T-helper 1 cell treated with Interleukin-12 subunit alpha and Interleukin-12 subunit beta and Interleukin-4 antibody, amounts not matched to agents 30 μg/mL and 1 μg/mL, for 36 hours (primary cell): Measurements from ENCODE around the gene CKLF.
A peak's percentile ranks its signal among the peaks of the same experiment; 100 is the strongest.

ENCODE experiments used
- H3K27ac Mint-ChIP-seq: one replicate; pipeline ENCODE4 v1.8.0; 2021; ENCODE audit warnings: mild to moderate bottlenecking, mixed read lengths
- H3K27me3 Mint-ChIP-seq: one replicate; pipeline ENCODE4 v1.8.0; 2021; ENCODE audit warnings: low read depth, mixed read lengths
- H3K36me3 Mint-ChIP-seq: one replicate; pipeline ENCODE4 v1.8.0; 2021; ENCODE audit warnings: low read depth, mixed read lengths
- H3K4me1 Mint-ChIP-seq: one replicate; pipeline ENCODE4 v1.8.0; 2021; ENCODE audit warnings: low read depth, mixed read lengths
- H3K4me3 Mint-ChIP-seq: one replicate; pipeline ENCODE4 v1.8.0; 2021; ENCODE audit warnings: mild to moderate bottlenecking, moderate library complexity, mixed read lengths
- H3K9me3 Mint-ChIP-seq: one replicate; pipeline ENCODE4 v1.8.0; 2021; ENCODE audit warnings: mixed read lengths

Gene CKLF

DNA sequence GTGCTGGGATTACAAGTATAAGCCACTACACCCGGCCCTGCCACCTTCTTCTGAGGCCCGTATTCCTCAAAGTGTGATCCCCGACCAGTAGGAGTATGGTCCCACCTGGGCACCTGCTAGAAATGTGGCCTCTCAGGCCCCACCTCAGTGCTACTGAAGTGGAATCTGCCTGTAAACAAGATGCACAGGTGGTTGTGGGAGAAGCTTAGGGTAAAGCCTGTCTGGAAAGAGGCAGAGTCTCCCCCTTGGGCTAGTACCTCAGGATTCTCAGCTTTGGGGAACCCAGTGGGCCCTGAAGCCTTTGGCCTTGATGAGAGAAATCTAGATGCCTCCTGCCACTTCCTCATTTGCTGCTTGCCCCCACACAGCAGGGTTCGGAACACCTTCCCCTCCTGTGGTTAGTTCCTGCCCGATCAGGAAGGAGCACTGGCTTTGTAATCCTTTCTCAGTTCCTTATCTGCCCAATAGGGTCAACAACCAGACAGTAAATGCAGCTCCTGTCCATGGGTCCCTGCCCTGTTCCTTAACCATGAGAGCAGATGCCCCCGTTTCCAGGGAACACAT lies 27.7 kb upstream of the CKLF start:
- Mint-ChIP-seq H3K27ac (peak overlapping the region; percentile 97), H3K4me3 (peak overlapping the region; percentile 64), H3K4me1 (peaks cover 75% of the 10 kb centered on the region), H3K27me3 (no peaks in the 10 kb centered on the region), H3K9me3 (no peaks in the 10 kb centered on the region), H3K36me3 (peaks cover 29% of the 10 kb centered on the region)

DNA sequence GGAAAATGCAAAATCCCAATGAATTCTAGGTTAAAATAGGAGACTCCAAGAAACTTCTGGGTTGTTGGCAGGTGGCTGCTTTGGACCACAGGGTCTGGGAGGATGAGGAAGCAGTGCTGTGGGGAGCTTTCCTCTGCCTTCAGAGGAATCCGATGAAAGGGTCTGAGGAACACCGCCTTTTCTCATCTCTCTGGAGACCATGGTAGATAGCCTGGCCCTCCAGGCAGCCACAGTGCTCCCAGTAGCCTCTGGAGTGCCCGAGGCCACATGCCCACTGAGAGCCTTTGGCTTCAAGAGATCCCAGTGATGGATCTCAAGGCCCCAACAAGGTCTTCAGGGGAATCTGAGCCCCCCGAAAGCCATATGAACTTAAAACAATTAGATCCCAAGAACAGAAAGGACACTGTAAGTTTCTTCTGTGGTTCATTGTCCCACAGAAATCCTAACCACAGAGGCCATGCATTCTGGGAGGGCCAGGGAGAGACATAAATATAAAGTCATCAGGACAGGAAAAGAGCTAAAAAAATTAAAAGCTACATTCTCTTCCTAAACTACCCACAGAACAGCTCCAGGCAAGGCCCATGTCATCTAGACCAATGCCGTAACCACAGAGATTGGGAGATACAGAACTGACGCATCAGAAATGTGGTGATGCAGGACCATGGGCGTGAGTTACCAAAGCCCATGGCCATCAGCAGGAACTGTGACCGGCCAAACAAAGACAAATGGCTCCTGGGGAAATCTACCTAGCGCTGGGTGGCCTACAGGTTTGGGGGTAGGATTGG lies 26.8 kb upstream of the CKLF start:
- H3K4me1 Mint-ChIP-seq, result peaks cover 68% of the 10 kb centered on the region
- no peaks in the 10 kb centered on the region for H3K27me3 Mint-ChIP-seq
- peak overlapping the region; percentile 30 for H3K4me3 Mint-ChIP-seq
- H3K27ac Mint-ChIP-seq, result peak overlapping the region; percentile 57
- H3K36me3 Mint-ChIP-seq, result peaks cover 32% of the 10 kb centered on the region
- H3K9me3 Mint-ChIP-seq, result no peaks in the 10 kb centered on the region

DNA sequence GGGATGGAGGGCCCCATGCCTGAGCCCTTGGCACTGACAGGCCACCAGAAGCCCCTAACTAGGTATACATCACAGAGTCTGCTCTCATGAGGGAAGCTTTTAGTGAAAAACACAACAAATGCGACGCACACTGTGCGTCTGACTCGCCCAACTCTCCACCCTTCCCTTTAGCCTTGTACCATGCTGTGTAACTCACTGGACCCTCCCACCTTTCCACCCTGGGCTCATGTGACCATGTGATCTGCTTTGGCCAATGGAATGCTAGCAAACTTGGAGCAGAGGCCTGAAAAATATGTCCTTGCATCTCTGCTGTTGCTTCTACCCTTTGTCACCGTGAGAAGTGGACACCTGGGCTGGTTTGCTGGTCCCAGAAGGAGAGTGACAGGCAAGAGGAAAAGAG lies 24.1 kb upstream of the CKLF start:
- no peak overlapping the region for H3K4me3 Mint-ChIP-seq
- H3K4me1 Mint-ChIP-seq, result peaks cover 47% of the 10 kb centered on the region
- no peaks in the 10 kb centered on the region for H3K27me3 Mint-ChIP-seq
- no peak overlapping the region for H3K27ac Mint-ChIP-seq
- H3K36me3 Mint-ChIP-seq, result peaks cover 37% of the 10 kb centered on the region
- no peaks in the 10 kb centered on the region for H3K9me3 Mint-ChIP-seq

DNA sequence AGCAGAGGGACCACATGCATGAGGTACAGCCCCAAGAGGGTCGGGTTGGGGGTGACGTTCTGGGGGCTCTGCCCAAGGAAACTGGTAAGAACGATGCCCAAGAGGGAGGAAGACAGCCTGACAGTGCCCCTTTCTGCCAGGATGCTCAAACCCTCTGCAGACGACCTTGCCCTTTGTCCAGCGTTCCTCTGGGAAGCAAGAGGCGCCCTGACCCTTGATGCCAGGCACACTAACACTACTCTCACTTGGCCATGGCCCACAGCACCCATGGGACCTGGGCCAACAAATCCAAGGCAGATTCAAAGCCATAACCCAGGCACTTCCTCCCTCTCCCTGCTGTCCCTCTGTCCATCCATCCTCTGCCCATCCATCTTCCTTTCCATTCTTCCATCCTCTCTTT lies 22.9 kb upstream of the CKLF start:
- Mint-ChIP-seq H3K27me3 (no peaks in the 10 kb centered on the region), H3K4me3 (no peak overlapping the region), H3K4me1 (peaks cover 42% of the 10 kb centered on the region), H3K36me3 (peaks cover 35% of the 10 kb centered on the region), H3K27ac (peak overlapping the region; percentile 47), H3K9me3 (no peaks in the 10 kb centered on the region)

DNA sequence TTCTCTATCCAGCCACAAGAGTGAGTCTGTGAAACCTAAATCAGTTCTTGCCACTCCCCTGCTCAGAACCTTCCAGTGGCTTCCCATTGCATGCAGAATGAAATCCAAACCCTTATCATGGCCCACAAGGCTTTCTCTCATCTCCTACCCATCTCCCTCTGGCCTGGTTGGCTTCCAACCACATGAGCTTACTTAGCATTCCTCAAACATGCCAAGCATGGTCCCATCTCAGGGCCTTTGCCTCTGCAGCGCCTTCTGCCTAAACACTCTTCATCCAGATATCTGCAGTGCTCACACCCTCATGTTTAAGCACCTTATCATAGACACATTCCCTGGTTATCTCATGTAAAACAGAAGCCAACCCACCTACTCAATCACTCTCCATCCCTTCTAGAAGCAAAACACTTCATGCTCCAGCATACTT lies 18.0 kb upstream of the CKLF start:
- H3K27ac Mint-ChIP-seq, result no peak overlapping the region
- H3K27me3 Mint-ChIP-seq, result no peaks in the 10 kb centered on the region
- no peaks in the 10 kb centered on the region for H3K9me3 Mint-ChIP-seq
- H3K36me3 Mint-ChIP-seq, result peaks cover 37% of the 10 kb centered on the region
- H3K4me1 Mint-ChIP-seq, result peaks cover 28% of the 10 kb centered on the region
- H3K4me3 Mint-ChIP-seq, result no peak overlapping the region

DNA sequence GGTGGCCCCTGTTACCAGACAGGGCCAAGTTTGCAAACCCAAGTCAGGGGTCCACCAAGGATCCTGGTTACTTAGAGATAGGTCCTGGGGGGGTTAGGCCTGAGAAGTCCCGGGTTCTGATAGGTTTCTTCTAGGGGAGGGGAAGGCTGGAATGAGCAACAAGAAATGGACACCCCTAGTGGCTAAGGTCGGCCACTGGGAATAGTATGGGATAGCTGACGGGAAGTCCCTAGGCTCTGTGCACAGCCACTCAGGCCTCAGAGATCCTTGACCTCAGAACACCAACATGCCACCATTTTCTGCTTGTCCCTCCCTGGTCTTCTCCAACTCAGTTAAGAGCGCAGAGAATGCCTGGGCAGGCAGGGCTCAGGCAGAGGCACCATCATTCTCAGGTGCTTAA lies 15.9 kb upstream of the CKLF start:
- peaks cover 27% of the 10 kb centered on the region for H3K36me3 Mint-ChIP-seq
- H3K27ac Mint-ChIP-seq, result no peak overlapping the region
- no peak overlapping the region for H3K4me3 Mint-ChIP-seq
- no peaks in the 10 kb centered on the region for H3K27me3 Mint-ChIP-seq
- no peaks in the 10 kb centered on the region for H3K9me3 Mint-ChIP-seq
- H3K4me1 Mint-ChIP-seq, result peaks cover 27% of the 10 kb centered on the region

DNA sequence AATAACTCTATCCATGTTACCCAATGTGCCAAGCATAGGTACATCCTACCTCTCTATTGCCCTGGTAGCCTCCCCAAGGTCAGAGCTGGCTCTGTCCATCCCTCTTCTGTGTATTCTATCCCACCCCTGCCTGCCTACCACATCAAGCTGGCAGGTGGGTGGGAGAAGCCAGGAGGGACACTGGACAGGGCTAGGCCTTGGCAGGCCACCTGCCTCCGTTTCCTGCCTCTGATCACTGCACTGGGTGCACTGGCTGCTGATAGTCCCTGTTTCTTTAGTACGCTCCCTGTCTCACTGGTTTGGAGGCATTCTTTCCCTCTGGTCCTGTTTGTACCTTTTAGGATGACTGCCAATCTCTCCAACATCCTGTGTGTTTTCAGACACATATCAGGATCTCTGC lies 15.1 kb upstream of the CKLF start:
- no peak overlapping the region for H3K27ac Mint-ChIP-seq
- peaks cover 29% of the 10 kb centered on the region for H3K36me3 Mint-ChIP-seq
- H3K27me3 Mint-ChIP-seq, result no peaks in the 10 kb centered on the region
- no peak overlapping the region for H3K4me3 Mint-ChIP-seq
- peaks cover 29% of the 10 kb centered on the region for H3K4me1 Mint-ChIP-seq
- H3K9me3 Mint-ChIP-seq, result no peaks in the 10 kb centered on the region

DNA sequence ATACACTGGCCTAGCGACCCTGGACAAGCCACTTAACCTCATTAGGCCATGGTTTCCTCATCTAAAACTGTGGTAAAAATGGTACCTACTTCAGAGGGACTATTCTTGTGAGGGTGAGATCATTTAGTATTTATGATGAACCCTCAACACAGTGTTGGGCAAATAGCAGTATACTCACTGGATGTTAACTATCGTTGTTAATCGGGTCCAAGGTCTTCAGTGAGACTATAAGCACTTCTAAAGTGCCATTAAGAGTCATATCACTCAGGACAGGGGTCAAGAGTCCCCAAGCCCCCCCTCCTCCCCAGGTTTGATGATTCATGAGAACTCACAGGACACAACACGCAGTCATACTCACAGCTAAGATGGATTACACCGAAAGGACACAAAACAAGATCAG lies 13.5 kb upstream of the CKLF start:
- Mint-ChIP-seq H3K4me1 (peaks cover 32% of the 10 kb centered on the region), H3K27ac (no peak overlapping the region), H3K36me3 (peaks cover 29% of the 10 kb centered on the region), H3K27me3 (no peaks in the 10 kb centered on the region), H3K9me3 (no peaks in the 10 kb centered on the region), H3K4me3 (no peak overlapping the region)

DNA sequence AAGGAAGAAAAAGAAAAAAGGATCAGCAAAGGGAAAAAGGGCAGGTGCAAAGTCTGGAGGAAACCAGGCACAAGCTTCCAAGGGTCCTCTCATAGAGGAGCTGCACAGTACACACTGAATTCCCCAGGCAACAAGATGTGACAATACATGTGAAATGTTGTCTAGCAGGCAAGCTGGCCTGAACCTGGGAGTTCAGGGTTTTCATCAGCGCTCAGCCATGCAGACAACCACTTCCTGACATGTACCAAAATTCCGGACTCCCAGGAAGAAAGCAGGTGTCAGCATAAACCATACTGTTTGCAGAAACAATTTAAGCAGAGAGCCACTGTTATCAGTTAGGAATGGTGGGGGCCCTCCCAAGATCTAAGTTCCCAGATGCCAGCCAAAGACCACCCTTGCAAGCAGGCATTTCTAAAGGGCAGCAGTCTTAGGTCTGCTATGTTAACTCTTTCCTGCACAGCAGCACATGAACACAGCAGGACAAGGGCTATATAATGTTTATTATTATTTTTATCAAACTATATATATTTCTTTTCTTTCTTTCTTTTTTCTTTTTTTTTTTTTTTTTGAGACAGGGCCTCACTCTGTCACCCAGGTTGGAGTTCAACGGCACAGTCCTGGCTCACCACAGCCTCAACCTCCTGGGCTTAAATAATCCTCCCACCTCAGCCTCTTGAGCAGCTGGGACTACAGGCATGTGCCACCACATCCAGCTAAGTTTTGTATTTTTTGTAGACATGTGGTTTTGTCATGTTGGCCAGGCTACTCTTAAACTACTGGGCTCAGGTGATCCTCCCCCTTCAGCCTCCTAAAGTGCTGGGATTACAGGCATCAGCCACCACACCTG lies 12.5 kb upstream of the CKLF start:
- Mint-ChIP-seq H3K4me3 (no peak overlapping the region), H3K4me1 (peaks cover 35% of the 10 kb centered on the region)

DNA sequence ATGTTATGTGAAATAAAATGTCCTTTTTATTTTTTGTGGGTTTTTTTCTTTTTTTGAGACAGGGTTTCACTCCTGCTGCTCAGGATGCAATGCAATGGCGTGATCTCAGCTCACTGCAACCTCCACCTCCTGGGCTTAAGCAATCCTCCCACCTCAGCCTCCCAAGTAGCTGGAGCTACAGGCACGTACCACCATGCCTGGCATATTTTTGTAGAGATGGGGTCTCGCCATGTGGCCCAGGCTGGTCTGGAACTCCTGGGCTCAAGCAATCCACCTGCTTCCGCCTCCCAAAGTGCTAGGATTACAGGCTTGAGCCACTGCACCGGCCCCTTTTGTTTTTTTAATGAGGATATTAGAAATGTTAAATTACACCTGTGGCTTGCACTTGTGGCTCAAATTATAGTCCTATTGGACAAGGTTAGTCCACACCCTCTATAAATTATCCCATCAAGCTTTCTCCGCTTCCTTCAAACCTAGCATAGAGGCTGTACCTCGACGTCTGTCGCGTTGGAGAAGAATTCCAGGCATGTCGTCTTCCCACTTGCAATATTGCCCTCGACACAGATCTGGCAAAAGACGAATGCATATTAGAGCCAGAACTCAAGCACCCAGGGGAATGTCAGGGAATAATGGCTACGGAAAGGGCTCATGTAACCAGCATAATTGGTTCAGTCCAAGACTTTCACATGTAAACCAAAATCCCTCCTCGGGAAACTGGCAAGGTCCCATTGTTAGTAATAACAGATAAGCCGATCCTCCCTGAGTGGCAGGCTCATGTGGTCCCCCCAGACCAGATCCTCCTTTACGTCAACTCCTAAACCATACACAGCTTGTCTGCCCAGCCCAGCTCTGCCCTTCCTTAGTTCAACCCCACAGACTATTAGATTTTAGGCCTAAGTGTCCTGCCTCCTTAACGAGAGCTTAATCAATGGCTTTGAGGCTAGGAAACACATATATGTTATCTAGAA lies 10.7 kb upstream of the CKLF start:
- Mint-ChIP-seq H3K4me1 (peaks cover 35% of the 10 kb centered on the region), H3K27me3 (no peaks in the 10 kb centered on the region), H3K4me3 (no peak overlapping the region), H3K27ac (no peak overlapping the region), H3K9me3 (no peaks in the 10 kb centered on the region), H3K36me3 (peaks cover 19% of the 10 kb centered on the region)

More for the DNA sequence above, 12.5 kb upstream of the CKLF start:
- Mint-ChIP-seq H3K36me3 (peaks cover 27% of the 10 kb centered on the region), H3K27me3 (no peaks in the 10 kb centered on the region), H3K27ac (peak overlapping the region; percentile 56), H3K9me3 (no peaks in the 10 kb centered on the region)

DNA sequence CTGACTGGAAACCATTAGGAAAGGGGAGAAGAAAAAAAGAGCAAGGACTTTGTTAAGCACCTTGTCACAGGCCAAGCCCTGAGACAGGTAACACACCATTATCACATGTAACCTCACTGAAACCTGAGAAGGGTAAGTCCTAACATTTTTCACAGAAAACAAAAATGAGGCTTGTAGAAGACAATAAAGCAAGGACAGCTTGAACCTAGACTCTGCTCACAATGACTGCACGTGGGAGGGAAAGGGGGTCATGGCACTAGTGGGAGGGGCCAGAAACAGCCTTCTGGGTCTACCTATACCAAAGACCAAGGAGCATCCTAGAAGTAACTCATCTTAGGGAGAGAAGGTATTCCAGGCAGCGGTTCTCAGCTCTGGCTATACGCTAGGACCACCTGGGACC lies 10.0 kb upstream of the CKLF start:
- H3K9me3 Mint-ChIP-seq, result no peaks in the 10 kb centered on the region
- no peak overlapping the region for H3K27ac Mint-ChIP-seq
- no peak overlapping the region for H3K4me3 Mint-ChIP-seq
- H3K27me3 Mint-ChIP-seq, result no peaks in the 10 kb centered on the region
- H3K36me3 Mint-ChIP-seq, result peaks cover 13% of the 10 kb centered on the region
- peaks cover 35% of the 10 kb centered on the region for H3K4me1 Mint-ChIP-seq

DNA sequence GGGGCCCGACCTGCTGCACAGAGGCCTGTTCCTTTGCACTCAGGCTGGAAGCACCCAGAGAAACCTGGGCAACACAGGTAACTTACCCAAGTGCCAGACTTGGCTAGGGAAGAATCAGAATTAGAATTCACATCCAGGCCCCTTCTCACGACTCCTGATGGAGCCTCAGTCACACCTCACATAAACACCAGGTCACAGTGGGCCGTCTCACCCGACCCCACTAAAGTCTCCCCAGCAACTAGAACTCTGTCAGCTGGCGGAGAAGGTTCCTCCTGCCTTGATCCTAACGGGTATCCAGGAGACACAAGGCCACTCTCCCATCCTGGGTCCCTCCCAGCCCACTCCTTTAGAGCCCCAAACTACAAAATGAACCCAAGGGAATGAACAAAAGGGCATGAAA lies 8.8 kb upstream of the CKLF start:
- Mint-ChIP-seq H3K36me3 (peaks cover 20% of the 10 kb centered on the region), H3K27me3 (no peaks in the 10 kb centered on the region), H3K27ac (no peak overlapping the region), H3K4me1 (peaks cover 38% of the 10 kb centered on the region), H3K9me3 (no peaks in the 10 kb centered on the region), H3K4me3 (no peak overlapping the region)

DNA sequence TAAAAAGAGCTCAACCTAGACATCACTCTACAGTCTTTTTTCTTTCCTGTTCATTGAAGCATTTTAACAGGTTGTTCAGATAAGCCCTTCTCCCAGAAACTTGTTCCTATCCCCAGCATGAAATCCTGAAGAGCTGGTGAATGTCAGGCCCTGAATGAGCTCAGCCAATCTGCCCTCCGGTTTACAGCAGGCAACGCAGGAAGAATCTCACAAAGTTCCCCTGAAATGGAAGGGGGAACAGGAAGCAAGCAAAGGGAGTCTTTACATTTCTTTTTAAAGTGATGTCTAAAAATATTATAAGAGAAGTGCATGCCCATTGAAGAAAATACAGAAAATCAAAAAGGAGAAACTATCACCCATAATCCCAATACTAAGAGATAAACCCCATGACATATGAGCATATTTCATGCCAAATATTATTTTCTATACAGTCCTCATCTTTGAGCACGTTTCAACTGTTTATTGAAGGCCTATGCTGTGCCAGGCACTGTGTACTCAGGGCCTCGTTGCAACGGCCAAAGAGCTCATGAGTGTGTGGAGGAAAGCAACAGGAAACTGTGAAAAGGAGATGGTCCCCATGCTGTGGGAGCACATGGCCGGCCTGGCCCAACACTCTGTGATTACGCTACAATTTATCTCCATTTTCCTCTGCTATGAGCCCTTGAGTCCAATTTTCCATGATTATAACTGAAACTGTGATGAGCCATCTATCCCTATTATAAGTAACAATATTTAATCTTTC lies 8.2 kb upstream of the CKLF start:
- Mint-ChIP-seq H3K27me3 (no peaks in the 10 kb centered on the region), H3K4me1 (peaks cover 40% of the 10 kb centered on the region), H3K27ac (peak overlapping the region; percentile 22), H3K4me3 (no peak overlapping the region), H3K9me3 (no peaks in the 10 kb centered on the region), H3K36me3 (peaks cover 17% of the 10 kb centered on the region)
